NCI-H146 treated with DMSO at 0.1 percent for 48 hours (cell line): ENCODE results near the gene RRP12.

ENCODE experiments used
- DNase-seq: peaks from one replicate; lab custom pipeline; 2025; ENCODE audit not compliant: unreplicated experiment; lab: John Stamatoyannopoulos, UW

RRP12 gene

GRCh38 chr10:97319671-97320479 lies 81.3 kb downstream of the RRP12 start:
- DNase-seq, result no peak

GRCh38 chr10:97318772-97319651 lies 82.1 kb downstream of the RRP12 start, which contains the start of gene FRAT1:
FRAT1 (plus strand) TSS chr10:97319271; CDS start chr10:97319454, 183 bp downstream.
- DNase-seq, result peak; percentile 71

- no peak for DNase-seq
Measured at GRCh38 chr10:97314671-97315070, 86.5 kb downstream of the RRP12 start.

- DNase-seq, result no peak
Measured at GRCh38 chr10:97312897-97313296, 88.2 kb downstream of the RRP12 start.

GRCh38 chr10:97311111-97311626 lies 90.0 kb downstream of the RRP12 start:
- DNase-seq, result no peak

- no peak for DNase-seq
Measured at GRCh38 chr10:97307866-97308780, 93.0 kb downstream of the RRP12 start.

- no peak for DNase-seq
Measured at GRCh38 chr10:97307441-97307840, 93.7 kb downstream of the RRP12 start.
